ENCODE data around the gene SFN.

Gene SFN

GRCh38 chr1:26909951-26910342 lies 47.0 kb downstream of the SFN start:
- Histone ChIP-seq H3K14ac (ENCODE audit: low read length) (no peak overlapping the region), H3K36me3 (replicated peaks in 1 of 2; ENCODE audit: control insufficient read depth in 2 of 2, insufficient read depth in 2 of 2, low read length in 2 of 2) (no peaks in the 10 kb centered on the region), H3K4ac (ENCODE audit: low read length) (no peak overlapping the region), H4K8ac (ENCODE audit: low read depth, low read length) (no peak overlapping the region), H2BK12ac (ENCODE audit: low read length) (no peak overlapping the region), H3K18ac (ENCODE audit: low read length) (no peak overlapping the region), H4K91ac (ENCODE audit: low read depth, low read length, poor library complexity) (no peak overlapping the region), H3K4me3 (ENCODE audit: low read length in 2 of 2) (no peak overlapping the region), H2AK5ac (ENCODE audit: low read depth, low read length) (no peak overlapping the region), H3K27me3 (ENCODE audit: control insufficient read depth in 3 of 3, insufficient read depth in 3 of 3, low read depth in 1 of 3, low read length in 3 of 3) (peaks cover 0 to 34% (median 2%) of the 10 kb centered on the region in 3 experiments), H2BK5ac (ENCODE audit: low read length) (no peak overlapping the region), H3K4me1 (ENCODE audit: control insufficient read depth in 2 of 2, insufficient read depth in 1 of 2, low read depth in 1 of 2, low read length in 2 of 2) (peaks cover 0 to 4% of the 10 kb centered on the region in 2 donors), H2BK15ac (ENCODE audit: low read length) (no peak overlapping the region), H3K9me3 (replicated peaks in 1 of 2; ENCODE audit: control insufficient read depth in 2 of 2, insufficient read depth in 1 of 2, low read depth in 1 of 2, low read length in 2 of 2) (no peaks in the 10 kb centered on the region), H3K23ac (ENCODE audit: low read depth, low read length, poor library complexity) (no peak overlapping the region), H3K79me1 (ENCODE audit: low read depth, low read length) (no peaks in the 10 kb centered on the region), H2BK120ac (ENCODE audit: low read depth, low read length) (no peak overlapping the region), H2AFZ (ENCODE audit: low read length) (no peak overlapping the region), H3K27ac (replicated peaks; ENCODE audit: low read length) (no peak overlapping the region), H3K9ac (ENCODE audit: low read depth, low read length, poor library complexity) (no peak overlapping the region), H3K4me2 (ENCODE audit: insufficient read depth, low read length, poor library complexity, severe bottlenecking) (no peak overlapping the region)
- DNase-seq (ENCODE audit: low spot score), result no peak
- no CpG with 5 or more reads among the region's 3 CpGs for WGBS, 2 donors (ENCODE audit: extremely low coverage in 2 of 2, insufficient read length in 2 of 2, insufficient replicate concordance in 1 of 2)

GRCh38 chr1:26910343-26911160 lies 47.6 kb downstream of the SFN start:
- Histone ChIP-seq H3K14ac (ENCODE audit: low read length) (no peak overlapping the region), H3K9me3 (replicated peaks in 1 of 2; ENCODE audit: control insufficient read depth in 2 of 2, insufficient read depth in 1 of 2, low read depth in 1 of 2, low read length in 2 of 2) (no peaks in the 10 kb centered on the region), H3K27ac (replicated peaks; ENCODE audit: low read length) (no peak overlapping the region), H3K79me1 (ENCODE audit: low read depth, low read length) (no peaks in the 10 kb centered on the region), H3K27me3 (ENCODE audit: control insufficient read depth in 3 of 3, insufficient read depth in 3 of 3, low read depth in 1 of 3, low read length in 3 of 3) (peaks cover 0 to 34% (median 2%) of the 10 kb centered on the region in 3 experiments), H3K4ac (ENCODE audit: low read length) (no peak overlapping the region), H3K9ac (ENCODE audit: low read depth, low read length, poor library complexity) (no peak overlapping the region), H2BK5ac (ENCODE audit: low read length) (no peak overlapping the region), H3K36me3 (replicated peaks in 1 of 2; ENCODE audit: control insufficient read depth in 2 of 2, insufficient read depth in 2 of 2, low read length in 2 of 2) (no peaks in the 10 kb centered on the region), H3K23ac (ENCODE audit: low read depth, low read length, poor library complexity) (no peak overlapping the region), H4K8ac (ENCODE audit: low read depth, low read length) (no peak overlapping the region), H3K4me3 (ENCODE audit: low read length in 2 of 2) (no peak overlapping the region), H3K18ac (ENCODE audit: low read length) (no peak overlapping the region), H3K4me1 (ENCODE audit: control insufficient read depth in 2 of 2, insufficient read depth in 1 of 2, low read depth in 1 of 2, low read length in 2 of 2) (peaks cover 0 to 4% of the 10 kb centered on the region in 2 donors), H2BK15ac (ENCODE audit: low read length) (no peak overlapping the region), H2BK120ac (ENCODE audit: low read depth, low read length) (no peak overlapping the region), H4K91ac (ENCODE audit: low read depth, low read length, poor library complexity) (no peak overlapping the region), H2BK12ac (ENCODE audit: low read length) (no peak overlapping the region), H2AK5ac (ENCODE audit: low read depth, low read length) (no peak overlapping the region), H3K4me2 (ENCODE audit: insufficient read depth, low read length, poor library complexity, severe bottlenecking) (no peak overlapping the region), H2AFZ (ENCODE audit: low read length) (no peak overlapping the region)
- no peak for DNase-seq (ENCODE audit: low spot score)
- WGBS, 2 donors (ENCODE audit: extremely low coverage in 2 of 2, insufficient read length in 2 of 2, insufficient replicate concordance in 1 of 2), result no CpG with 5 or more reads among the region's 4 CpGs

GRCh38 chr1:26911399-26912146 lies 48.6 kb downstream of the SFN start:
- Histone ChIP-seq H3K79me1 (ENCODE audit: low read depth, low read length) (no peaks in the 10 kb centered on the region), H3K27me3 (ENCODE audit: control insufficient read depth in 3 of 3, insufficient read depth in 3 of 3, low read depth in 1 of 3, low read length in 3 of 3) (peaks cover 0 to 34% (median 2%) of the 10 kb centered on the region in 3 experiments), H2AK5ac (ENCODE audit: low read depth, low read length) (peak overlapping the region; percentile 56), H3K36me3 (replicated peaks in 1 of 2; ENCODE audit: control insufficient read depth in 2 of 2, insufficient read depth in 2 of 2, low read length in 2 of 2) (no peaks in the 10 kb centered on the region), H2AFZ (ENCODE audit: low read length) (no peak overlapping the region), H2BK120ac (ENCODE audit: low read depth, low read length) (no peak overlapping the region), H2BK5ac (ENCODE audit: low read length) (no peak overlapping the region), H3K23ac (ENCODE audit: low read depth, low read length, poor library complexity) (peak overlapping the region; percentile 37), H3K4me1 (ENCODE audit: control insufficient read depth in 2 of 2, insufficient read depth in 1 of 2, low read depth in 1 of 2, low read length in 2 of 2) (peaks cover 0 to 4% of the 10 kb centered on the region in 2 donors), H3K18ac (ENCODE audit: low read length) (peak overlapping the region; percentile 36), H4K91ac (ENCODE audit: low read depth, low read length, poor library complexity) (no peak overlapping the region), H3K9me3 (replicated peaks in 1 of 2; ENCODE audit: control insufficient read depth in 2 of 2, insufficient read depth in 1 of 2, low read depth in 1 of 2, low read length in 2 of 2) (no peaks in the 10 kb centered on the region), H2BK15ac (ENCODE audit: low read length) (peak overlapping the region; percentile 20), H3K4ac (ENCODE audit: low read length) (no peak overlapping the region), H2BK12ac (ENCODE audit: low read length) (peak overlapping the region; percentile 34), H4K8ac (ENCODE audit: low read depth, low read length) (no peak overlapping the region), H3K4me3 (ENCODE audit: low read length in 2 of 2) (no peak overlapping the region), H3K4me2 (ENCODE audit: insufficient read depth, low read length, poor library complexity, severe bottlenecking) (no peak overlapping the region), H3K27ac (replicated peaks; ENCODE audit: low read length) (no peak overlapping the region), H3K9ac (ENCODE audit: low read depth, low read length, poor library complexity) (no peak overlapping the region), H3K14ac (ENCODE audit: low read length) (peak overlapping the region; percentile 31)
- DNase-seq (ENCODE audit: low spot score), result no peak
- no CpG with 5 or more reads among the region's 8 CpGs for WGBS, 2 donors (ENCODE audit: extremely low coverage in 2 of 2, insufficient read length in 2 of 2, insufficient replicate concordance in 1 of 2)

- Histone ChIP-seq H2BK12ac (ENCODE audit: low read length) (no peak overlapping the region), H3K27me3 (ENCODE audit: control insufficient read depth in 3 of 3, insufficient read depth in 3 of 3, low read depth in 1 of 3, low read length in 3 of 3) (peaks cover 0 to 34% (median 2%) of the 10 kb centered on the region in 3 experiments), H3K4me1 (ENCODE audit: control insufficient read depth in 2 of 2, insufficient read depth in 1 of 2, low read depth in 1 of 2, low read length in 2 of 2) (peaks cover 0 to 4% of the 10 kb centered on the region in 2 donors), H3K4me2 (ENCODE audit: insufficient read depth, low read length, poor library complexity, severe bottlenecking) (no peak overlapping the region), H3K9me3 (replicated peaks in 1 of 2; ENCODE audit: control insufficient read depth in 2 of 2, insufficient read depth in 1 of 2, low read depth in 1 of 2, low read length in 2 of 2) (no peaks in the 10 kb centered on the region), H3K4ac (ENCODE audit: low read length) (no peak overlapping the region), H2BK120ac (ENCODE audit: low read depth, low read length) (no peak overlapping the region), H2AFZ (ENCODE audit: low read length) (no peak overlapping the region), H3K27ac (replicated peaks; ENCODE audit: low read length) (no peak overlapping the region), H3K18ac (ENCODE audit: low read length) (no peak overlapping the region), H2BK15ac (ENCODE audit: low read length) (peak overlapping the region; percentile 20), H4K91ac (ENCODE audit: low read depth, low read length, poor library complexity) (no peak overlapping the region), H3K23ac (ENCODE audit: low read depth, low read length, poor library complexity) (no peak overlapping the region), H3K79me1 (ENCODE audit: low read depth, low read length) (no peaks in the 10 kb centered on the region), H3K4me3 (ENCODE audit: low read length in 2 of 2) (no peak overlapping the region), H3K14ac (ENCODE audit: low read length) (peak overlapping the region; percentile 31), H4K8ac (ENCODE audit: low read depth, low read length) (no peak overlapping the region), H2BK5ac (ENCODE audit: low read length) (no peak overlapping the region), H2AK5ac (ENCODE audit: low read depth, low read length) (no peak overlapping the region), H3K36me3 (replicated peaks in 1 of 2; ENCODE audit: control insufficient read depth in 2 of 2, insufficient read depth in 2 of 2, low read length in 2 of 2) (no peaks in the 10 kb centered on the region), H3K9ac (ENCODE audit: low read depth, low read length, poor library complexity) (no peak overlapping the region)
- no peak for DNase-seq (ENCODE audit: low spot score)
- no CpG with 5 or more reads among the region's 2 CpGs for WGBS, 2 donors (ENCODE audit: extremely low coverage in 2 of 2, insufficient read length in 2 of 2, insufficient replicate concordance in 1 of 2)
Observed at GRCh38 chr1:26912147-26912490, 49.2 kb downstream of the SFN start.

Measured in neuronal stem cell (in vitro differentiated cells).